ENCODE measurements around the gene CNBD2. TPM values are rescaled to one million over a fixed set of nuclear protein-coding genes. Genes with fewer than 3 reads are reported as not detected.

Gene CNBD2
- total RNA-seq, 1 experiment from 2014 or later, result 3.8 TPM

GRCh38 chr20:36035745-36036144, 67.4 kb downstream of the CNBD2 start (continued):
- TF ChIP-seq MYBL2 (CRISPR knock-in tag; IDR thresholded peaks at IDR 0.05), result no peak

- Mint-ChIP-seq H3K27ac (no peak overlapping the region), H3K27me3 (ENCODE audit: low read depth) (no peaks in the 10 kb centered on the region; the same call in 1 of the 2 replicates), H3K4me3 (no peak overlapping the region), H3K36me3 (no peaks in the 10 kb centered on the region), H3K9me3 (no peaks in the 10 kb centered on the region), H3K4me1 (no peaks in the 10 kb centered on the region)
- TF ChIP-seq ZBTB43 (CRISPR knock-in tag; IDR thresholded peaks at IDR 0.05), result no peak
- no peak for TF ChIP-seq KAT7 (CRISPR knock-in tag; IDR thresholded peaks at IDR 0.05; ENCODE audit: borderline replicate concordance)
- no peak for TF ChIP-seq RORB (CRISPR knock-in tag; IDR thresholded peaks at IDR 0.05)
- no peak for TF ChIP-seq USF1 (CRISPR knock-in tag; IDR thresholded peaks at IDR 0.05)
- DNase-seq (ENCODE audit: low spot score) (no peak), ATAC-seq (no peak)
- ChIA-PET POLR2A (no interaction called here), CTCF (no interaction called here)
Measured at GRCh38 chr20:36036688-36037087, 68.3 kb downstream of the CNBD2 start.

GRCh38 chr20:36040571-36040970, 72.2 kb downstream of the CNBD2 start:
- Mint-ChIP-seq H3K36me3 (no peaks in the 10 kb centered on the region), H3K27me3 (ENCODE audit: low read depth) (no peaks in the 10 kb centered on the region; the same call in 1 of the 2 replicates), H3K9me3 (no peaks in the 10 kb centered on the region), H3K4me1 (peaks cover 3% of the 10 kb centered on the region), H3K27ac (no peak overlapping the region), H3K4me3 (no peak overlapping the region)
- no peak for ATAC-seq
- TF ChIP-seq KAT7 (CRISPR knock-in tag; IDR thresholded peaks at IDR 0.05; ENCODE audit: borderline replicate concordance) (no peak), NR3C1 (CRISPR knock-in tag; conservative IDR thresholded peaks at IDR 0.05; ENCODE audit: low read depth) (no peak), ZNF512 (CRISPR knock-in tag; IDR thresholded peaks at IDR 0.05; ENCODE audit: borderline replicate concordance) (no peak), NFE2L1 (CRISPR knock-in tag; IDR thresholded peaks at IDR 0.05) (no peak), ATF1 (CRISPR knock-in tag; IDR thresholded peaks at IDR 0.05) (no peak), PREB (CRISPR knock-in tag; IDR thresholded peaks at IDR 0.05; ENCODE audit: borderline replicate concordance) (no peak), FOXP4 (CRISPR knock-in tag; IDR thresholded peaks at IDR 0.05) (no peak), STAT6 (CRISPR knock-in tag; conservative IDR thresholded peaks at IDR 0.05; ENCODE audit: low read depth) (no peak), ZSCAN18 (CRISPR knock-in tag; IDR thresholded peaks at IDR 0.05) (no peak), CREM (CRISPR knock-in tag; IDR thresholded peaks at IDR 0.05) (no peak), TCF7 (CRISPR knock-in tag; IDR thresholded peaks at IDR 0.05; ENCODE audit: low read depth) (no peak), SOX15 (CRISPR knock-in tag; IDR thresholded peaks at IDR 0.05) (no peak), ZNF138 (CRISPR knock-in tag; conservative IDR thresholded peaks at IDR 0.05) (no peak)
- ChIA-PET POLR2A (no interaction called here), CTCF (interaction anchor here (1.1 kb wide), 1 partner anchor 46 kb away, joined by 3 read pairs; no protein-coding TSS in a partner anchor)
- DNase-seq (ENCODE audit: low spot score), result no peak

All from WTC11 (cell line).